Loucy (cell line): ENCODE measurements around the gene SMIM14.

ENCODE experiments used
- CTCF ChIP-seq: fragments of 200-600 bp; sonication (generic); conservative IDR thresholded peaks from 2 replicates; pipeline ENCODE4 v1.5.1; 2014; ENCODE audit warnings: mild to moderate bottlenecking, antibody characterized with exemption, low read length
- EZH2phosphoT487 ChIP-seq: fragments of 200-600 bp; IDR thresholded peaks from 2 replicates; pipeline ENCODE4 v1.6.1; 2018; ENCODE audit warnings: antibody characterized with exemption, mild to moderate bottlenecking, moderate library complexity, borderline replicate concordance

- TF ChIP-seq CTCF, result no peak
- no peak for TF ChIP-seq EZH2phosphoT487
Measured at GRCh38 chr4:39521253-39521919, 117.3 kb downstream of the SMIM14 start.
